Keratinocyte (primary cell): ENCODE results near the gene SPATS2L. TPM values are rescaled to one million over a fixed set of nuclear protein-coding genes. Genes with fewer than 3 reads are reported as not detected.

Experiments
- DNase-seq: peaks from one replicate; pipeline ENCODE4 v3.0.0-alpha.2; 2011; ENCODE audit warnings: low read depth, missing footprints, low spot score
- FAIRE-seq: peaks from 2 replicates; lab custom pipeline; 2011; peaks lifted over from hg19 to GRCh38; lab: Jason Lieb, UNC
- H2AFZ ChIP-seq: 2 replicates; pipeline ENCODE4 v1.6.0; 2012; ENCODE audit warnings: low read length, control low read depth, inconsistent platforms; ENCODE audit not compliant: control insufficient read depth
- H3K27ac ChIP-seq: 2 replicates; pipeline ENCODE4 v1.5.1; 2011; ENCODE audit warnings: low read length; ENCODE audit not compliant: control insufficient read depth, insufficient read depth
- H3K27me3 ChIP-seq: 3 replicates; pipeline ENCODE4 v1.6.0; 2011; ENCODE audit warnings: low read length; ENCODE audit not compliant: control insufficient read depth, insufficient read depth; ENCODE audit errors: extremely low read depth
- H3K36me3 ChIP-seq, 2 experiments: 2 replicates in 1 of 2; 3 replicates in 1 of 2; pipeline ENCODE4 v1.5.1; 2011; ENCODE audit warnings: low read length in 2 of 2, mild to moderate bottlenecking in 1 of 2; ENCODE audit not compliant: control insufficient read depth in 2 of 2, insufficient read depth in 2 of 2; ENCODE audit errors: extremely low read depth in 1 of 2
- H3K4me1 ChIP-seq: 3 replicates; pipeline ENCODE4 v1.5.1; 2011; ENCODE audit warnings: low read length; ENCODE audit not compliant: control insufficient read depth, insufficient read depth; ENCODE audit errors: extremely low read depth
- H3K4me2 ChIP-seq: 3 replicates; pipeline ENCODE4 v1.6.0; 2011; ENCODE audit warnings: low read depth, low read length; ENCODE audit not compliant: control insufficient read depth, insufficient read depth; ENCODE audit errors: extremely low read depth
- H3K4me3 ChIP-seq, 3 experiments: fragments of 200-600 bp in 1 of 3; sonication (generic) in 1 of 3; 2 replicates in 2 of 3; 3 replicates in 1 of 3; pipeline ENCODE4 v1.5.1; 2011 to 2016; ENCODE audit warnings: low read length in 3 of 3, mild to moderate bottlenecking in 3 of 3, control low read depth in 2 of 3, inconsistent platforms in 1 of 3, low read depth in 1 of 3, mixed read lengths in 1 of 3, mixed run types in 1 of 3, moderate library complexity in 1 of 3; ENCODE audit not compliant: control insufficient read depth in 2 of 3, insufficient read depth in 2 of 3; ENCODE audit errors: extremely low read depth in 1 of 3
- H3K79me2 ChIP-seq: 2 replicates; pipeline ENCODE4 v1.6.0; 2012; ENCODE audit warnings: low read length; ENCODE audit not compliant: control insufficient read depth, insufficient read depth
- H3K9ac ChIP-seq: 3 replicates; pipeline ENCODE4 v1.6.0; 2011; ENCODE audit warnings: low read length; ENCODE audit not compliant: control insufficient read depth, insufficient read depth; ENCODE audit errors: extremely low read depth
- H3K9me1 ChIP-seq: 3 replicates; pipeline ENCODE4 v1.6.0; 2011; ENCODE audit warnings: low read length; ENCODE audit not compliant: control insufficient read depth, insufficient read depth; ENCODE audit errors: extremely low read depth
- H3K9me3 ChIP-seq: 2 replicates; pipeline ENCODE4 v1.5.1; 2012; ENCODE audit warnings: low read depth, low read length; ENCODE audit not compliant: control insufficient read depth
- H4K20me1 ChIP-seq: 3 replicates; pipeline ENCODE4 v1.6.0; 2011; ENCODE audit warnings: low read length; ENCODE audit not compliant: control insufficient read depth, insufficient read depth; ENCODE audit errors: extremely low read depth
- EZH2 ChIP-seq: IDR thresholded peaks from one replicate; pipeline ENCODE4 v1.6.1; 2012; ENCODE audit warnings: inconsistent platforms, mild to moderate bottlenecking, low read length, moderate library complexity
- dilution Hi-C: fragments of 300-500 bp; cut with MboI; formaldehyde crosslinking; loops from one replicate; pipeline ENCODE4 v1.7.0; 2020; ENCODE audit warnings: low sequenced_read_pairs; ENCODE audit not compliant: extremely low pct_ligation_motif_present
- polyA plus RNA-seq, 5 experiments: library from polyadenylated mRNA; depleted of rRNA in 3 of 5; stranded (reverse) in 3 of 5; stranded (forward) in 1 of 5; unstranded in 1 of 5; fragments of >200 nt; gene quantifications; 1 replicate in 1 of 5; 2 replicates in 3 of 5; 3 replicates in 1 of 5; pipeline versions ENCODE4 v1.2.1 to v1.2.3, GENCODE V29; 2011 to 2012; ENCODE audit warnings: missing spikeins in 2 of 5, low read depth in 1 of 5, low replicate concordance in 1 of 5
- TF ChIP-seq, protein P1 (sequence below), 3 experiments: IDR thresholded peaks in 1 of 3; conservative IDR thresholded peaks in 1 of 3; optimal IDR thresholded peaks in 1 of 3; 2 replicates in 2 of 3; 3 replicates in 1 of 3; pipeline versions ENCODE3 to v1.5.1; 2011; ENCODE audit warnings: low read length in 3 of 3, mild to moderate bottlenecking in 3 of 3, moderate library complexity in 2 of 3, control low read depth in 1 of 3, inconsistent platforms in 1 of 3; ENCODE audit not compliant: insufficient read depth in 2 of 3; ENCODE audit errors: extremely low read depth in 1 of 3

Gene SPATS2L
- polyA plus RNA-seq, 1 donor (not counting 4 experiments of a cell fraction or from before 2014, with no cell fraction given), result 95.3 TPM

DNA sequence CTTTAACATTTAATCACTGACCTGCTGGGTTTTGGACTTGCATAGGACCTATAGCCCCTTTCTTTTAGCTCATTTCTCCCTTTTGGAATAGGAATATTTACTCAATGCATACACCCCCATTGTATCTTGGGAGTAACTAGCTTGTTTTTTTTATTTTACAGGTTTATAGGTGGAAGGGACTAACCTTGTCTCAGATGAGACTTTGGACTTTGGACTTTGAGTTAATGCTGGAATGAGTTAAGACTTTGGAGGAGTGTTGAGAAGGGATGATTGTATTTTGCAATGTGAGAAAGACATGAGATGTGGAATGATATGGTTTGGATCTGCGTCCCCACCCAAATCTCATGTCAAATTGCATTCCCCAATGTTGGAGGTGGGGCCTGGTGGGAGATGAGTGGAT, 43.2 kb upstream of the SPATS2L start:
- DNase-seq (no peak), FAIRE-seq (no peak)
- H3K4me3 ChIP-seq, result no peak overlapping the region
- H3K27me3 ChIP-seq, result no peaks in the 10 kb centered on the region
- H3K9ac ChIP-seq, result no peak overlapping the region
- TF ChIP-seq EZH2, result no peak
- TF ChIP-seq, protein P1, sequence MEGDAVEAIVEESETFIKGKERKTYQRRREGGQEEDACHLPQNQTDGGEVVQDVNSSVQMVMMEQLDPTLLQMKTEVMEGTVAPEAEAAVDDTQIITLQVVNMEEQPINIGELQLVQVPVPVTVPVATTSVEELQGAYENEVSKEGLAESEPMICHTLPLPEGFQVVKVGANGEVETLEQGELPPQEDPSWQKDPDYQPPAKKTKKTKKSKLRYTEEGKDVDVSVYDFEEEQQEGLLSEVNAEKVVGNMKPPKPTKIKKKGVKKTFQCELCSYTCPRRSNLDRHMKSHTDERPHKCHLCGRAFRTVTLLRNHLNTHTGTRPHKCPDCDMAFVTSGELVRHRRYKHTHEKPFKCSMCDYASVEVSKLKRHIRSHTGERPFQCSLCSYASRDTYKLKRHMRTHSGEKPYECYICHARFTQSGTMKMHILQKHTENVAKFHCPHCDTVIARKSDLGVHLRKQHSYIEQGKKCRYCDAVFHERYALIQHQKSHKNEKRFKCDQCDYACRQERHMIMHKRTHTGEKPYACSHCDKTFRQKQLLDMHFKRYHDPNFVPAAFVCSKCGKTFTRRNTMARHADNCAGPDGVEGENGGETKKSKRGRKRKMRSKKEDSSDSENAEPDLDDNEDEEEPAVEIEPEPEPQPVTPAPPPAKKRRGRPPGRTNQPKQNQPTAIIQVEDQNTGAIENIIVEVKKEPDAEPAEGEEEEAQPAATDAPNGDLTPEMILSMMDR (optimal IDR thresholded peaks at IDR 0.05 in 1 of 3, IDR thresholded peaks at IDR 0.05 in 1 of 3, conservative IDR thresholded peaks at IDR 0.05 in 1 of 3; ENCODE audit: extremely low read depth in 1 of 3, insufficient read depth in 2 of 3, low read length in 3 of 3), result no peak
- H3K36me3 ChIP-seq, result no peaks in the 10 kb centered on the region
- H2AFZ ChIP-seq, result no peak overlapping the region
- H3K9me1 ChIP-seq, result no peaks in the 10 kb centered on the region
- dilution Hi-C loops, result no loop called here
- no peaks in the 10 kb centered on the region for H3K79me2 ChIP-seq
- no peaks in the 10 kb centered on the region for H3K9me3 ChIP-seq
- no peak overlapping the region for H3K27ac ChIP-seq
- peaks cover 25% of the 10 kb centered on the region for H3K4me1 ChIP-seq
- no peaks in the 10 kb centered on the region for H4K20me1 ChIP-seq
- no peak overlapping the region for H3K4me2 ChIP-seq

DNA sequence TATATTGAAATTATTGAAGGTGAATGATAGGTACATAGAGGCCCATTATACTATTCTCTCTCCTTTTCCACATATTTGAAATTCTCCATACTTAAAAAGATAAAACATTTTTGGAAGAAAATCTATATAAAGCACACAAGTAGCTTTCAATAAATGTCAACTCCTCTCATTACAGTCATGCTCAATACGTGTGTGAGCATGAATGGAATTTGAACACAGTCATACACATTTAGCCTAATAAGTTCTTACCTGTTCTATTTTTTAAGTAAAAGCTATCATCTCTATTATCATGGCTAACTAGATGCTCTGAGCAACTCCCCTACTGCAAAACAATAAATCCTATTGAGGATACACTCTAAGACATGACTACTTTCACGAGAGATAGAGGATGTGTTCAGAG, 41.9 kb upstream of the SPATS2L start:
- no peak for DNase-seq
- H3K27ac ChIP-seq, result peak overlapping the region; percentile 10
- no peaks in the 10 kb centered on the region for H3K9me3 ChIP-seq
- no peak overlapping the region for H3K9ac ChIP-seq
- FAIRE-seq, result no peak
- H3K4me2 ChIP-seq, result peak overlapping the region; percentile 35
- TF ChIP-seq EZH2, result no peak
- TF ChIP-seq, protein P1 (optimal IDR thresholded peaks at IDR 0.05 in 1 of 3, IDR thresholded peaks at IDR 0.05 in 1 of 3, conservative IDR thresholded peaks at IDR 0.05 in 1 of 3; ENCODE audit: extremely low read depth in 1 of 3, insufficient read depth in 2 of 3, low read length in 3 of 3), result no peak
- H3K4me1 ChIP-seq, result peaks cover 15% of the 10 kb centered on the region
- H2AFZ ChIP-seq, result peak overlapping the region; percentile 60
- H4K20me1 ChIP-seq, result no peaks in the 10 kb centered on the region
- H3K9me1 ChIP-seq, result no peaks in the 10 kb centered on the region
- no peaks in the 10 kb centered on the region for H3K36me3 ChIP-seq
- dilution Hi-C loops, result no loop called here
- no peaks in the 10 kb centered on the region for H3K27me3 ChIP-seq
- no peak overlapping the region for H3K4me3 ChIP-seq
- H3K79me2 ChIP-seq, result no peaks in the 10 kb centered on the region
